Adrenal gland (tissue), 5 donors: ENCODE measurements around the gene BPI.

Source experiments
- CTCF ChIP-seq, 6 experiments: fragments of 450-650 bp in 4 of 6; fragments of 200-600 bp in 2 of 6; sonication (generic) in 1 of 6; IDR thresholded peaks; 1 replicate in 5 of 6; 2 replicates in 1 of 6; pipeline versions ENCODE4 v1.5.1 to v1.8.0; 2016 to 2021; ENCODE audit warnings: antibody characterized with exemption in 6 of 6, mild to moderate bottlenecking in 2 of 6, moderate library complexity in 1 of 6
- POLR2A ChIP-seq, 2 donors: fragments of 450-650 bp; IDR thresholded peaks; one replicate each; pipeline ENCODE4 v1.6.1; 2017; ENCODE audit warnings: antibody characterized with exemption in 2 of 2, mild to moderate bottlenecking in 2 of 2, moderate library complexity in 1 of 2
- donor health status: DM: no; HTN: no; CAD: no.

GRCh38 chr20:38349856-38350255 lies 45.9 kb downstream of the BPI start:
- TF ChIP-seq CTCF (IDR thresholded peaks at IDR 0.05) (no peak), POLR2A (IDR thresholded peaks at IDR 0.05) (no peak)
